Lower lobe of right lung (tissue), 2 donors: ENCODE results near the gene ADISSP. TPM values are rescaled to one million over a fixed set of nuclear protein-coding genes. Genes with fewer than 3 reads are reported as not detected.
A peak's percentile ranks its signal among the peaks of the same experiment; 100 is the strongest.

Experiments
- ATAC-seq, 2 donors: fragments of 200-7000 bp; cut with Tn5 transposase; one replicate each; pipeline ENCODE4 v1.9.1; 2020 to 2022; ENCODE audit warnings: mild to moderate bottlenecking in 2 of 2, moderate library complexity in 2 of 2
- DNase-seq: peaks from one replicate; pipeline ENCODE4 v3.0.0-alpha.2; 2020
- H3K27ac ChIP-seq: fragments of 200-600 bp; one replicate; pipeline ENCODE4 v1.8.0; 2022
- H3K27me3 ChIP-seq: fragments of 200-600 bp; one replicate; pipeline ENCODE4 v1.8.0; 2022; ENCODE audit warnings: low read depth
- H3K36me3 ChIP-seq: fragments of 200-600 bp; one replicate; pipeline ENCODE4 v1.8.0; 2022; ENCODE audit warnings: mild to moderate bottlenecking
- H3K4me1 ChIP-seq: fragments of 200-600 bp; one replicate; pipeline ENCODE4 v1.8.0; 2022
- H3K4me3 ChIP-seq: fragments of 200-600 bp; one replicate; pipeline ENCODE4 v1.8.0; 2022; ENCODE audit warnings: mild to moderate bottlenecking
- H3K9me3 ChIP-seq: fragments of 200-600 bp; one replicate; pipeline ENCODE4 v1.8.0; 2022
- intact Hi-C: fragments of 100-400 bp; cut with DNase I; formaldehyde crosslinking; loops from one replicate; pipeline ENCODE4 v1.11.0; 2022
- total RNA-seq: library from RNA; stranded (reverse); fragmentation: NEBNext Ultra II Directional; extraction: Animal tissue kit (Norgen Biotek cat#: 25700); gene quantifications from one replicate; pipeline ENCODE4 v1.2.1, GENCODE V29; 2021
- TF ChIP-seq, protein P1 (sequence below): fragments of 200-600 bp; IDR thresholded peaks from one replicate; pipeline ENCODE4 v1.8.0; 2022; ENCODE audit warnings: antibody characterized with exemption, mild to moderate bottlenecking
- donor health status: DM: no; HTN: yes; CAD: no; lungs with severe emphysema.

ADISSP gene
- total RNA-seq, 1 donor from 2014 or later, result 33.2 TPM

DNA sequence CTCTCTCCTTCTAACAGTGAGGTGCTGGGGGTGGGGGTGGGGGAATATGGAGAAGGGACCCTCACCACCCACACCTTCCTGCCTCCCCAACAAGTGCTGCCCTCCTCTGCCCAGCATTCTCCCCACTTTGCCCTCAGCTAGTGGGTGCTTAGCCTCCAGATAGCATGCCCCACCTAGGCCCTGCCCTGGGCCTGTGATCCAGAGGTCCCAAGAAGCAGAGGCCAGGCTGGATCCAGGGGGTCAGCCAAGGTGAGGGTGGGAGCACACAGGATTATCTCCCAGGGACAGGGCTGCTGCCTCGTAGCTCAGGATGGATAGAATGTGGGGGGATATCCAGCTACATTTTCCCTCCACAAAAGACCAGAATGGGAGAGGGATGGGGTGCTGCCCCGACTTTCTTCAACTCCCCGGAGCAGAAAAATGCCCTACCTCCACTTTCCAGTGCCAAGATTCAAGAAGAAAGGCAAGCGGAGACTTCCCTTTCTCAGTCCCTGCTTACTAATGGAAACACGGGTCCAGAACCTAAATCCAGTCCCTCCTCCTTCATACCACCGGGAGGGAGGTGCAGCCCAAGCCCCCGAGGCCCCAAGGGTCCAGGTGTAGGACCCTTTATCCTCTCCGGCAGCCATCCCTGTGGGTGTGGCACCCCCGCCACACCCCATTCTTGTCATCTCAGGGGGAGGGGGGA, 987 bp downstream of the ADISSP start:
- Histone ChIP-seq H3K27ac (no peak overlapping the region), H3K4me3 (peak overlapping the region; percentile 65), H3K9me3 (no peaks in the 10 kb centered on the region), H3K27me3 (no peaks in the 10 kb centered on the region), H3K36me3 (peaks cover 5% of the 10 kb centered on the region), H3K4me1 (peaks cover 49% of the 10 kb centered on the region)
- intact Hi-C loops, result no loop called here
- TF ChIP-seq, protein P1, sequence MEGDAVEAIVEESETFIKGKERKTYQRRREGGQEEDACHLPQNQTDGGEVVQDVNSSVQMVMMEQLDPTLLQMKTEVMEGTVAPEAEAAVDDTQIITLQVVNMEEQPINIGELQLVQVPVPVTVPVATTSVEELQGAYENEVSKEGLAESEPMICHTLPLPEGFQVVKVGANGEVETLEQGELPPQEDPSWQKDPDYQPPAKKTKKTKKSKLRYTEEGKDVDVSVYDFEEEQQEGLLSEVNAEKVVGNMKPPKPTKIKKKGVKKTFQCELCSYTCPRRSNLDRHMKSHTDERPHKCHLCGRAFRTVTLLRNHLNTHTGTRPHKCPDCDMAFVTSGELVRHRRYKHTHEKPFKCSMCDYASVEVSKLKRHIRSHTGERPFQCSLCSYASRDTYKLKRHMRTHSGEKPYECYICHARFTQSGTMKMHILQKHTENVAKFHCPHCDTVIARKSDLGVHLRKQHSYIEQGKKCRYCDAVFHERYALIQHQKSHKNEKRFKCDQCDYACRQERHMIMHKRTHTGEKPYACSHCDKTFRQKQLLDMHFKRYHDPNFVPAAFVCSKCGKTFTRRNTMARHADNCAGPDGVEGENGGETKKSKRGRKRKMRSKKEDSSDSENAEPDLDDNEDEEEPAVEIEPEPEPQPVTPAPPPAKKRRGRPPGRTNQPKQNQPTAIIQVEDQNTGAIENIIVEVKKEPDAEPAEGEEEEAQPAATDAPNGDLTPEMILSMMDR, result no peak
- DNase-seq (peak; percentile 42), ATAC-seq (no peak)

DNA sequence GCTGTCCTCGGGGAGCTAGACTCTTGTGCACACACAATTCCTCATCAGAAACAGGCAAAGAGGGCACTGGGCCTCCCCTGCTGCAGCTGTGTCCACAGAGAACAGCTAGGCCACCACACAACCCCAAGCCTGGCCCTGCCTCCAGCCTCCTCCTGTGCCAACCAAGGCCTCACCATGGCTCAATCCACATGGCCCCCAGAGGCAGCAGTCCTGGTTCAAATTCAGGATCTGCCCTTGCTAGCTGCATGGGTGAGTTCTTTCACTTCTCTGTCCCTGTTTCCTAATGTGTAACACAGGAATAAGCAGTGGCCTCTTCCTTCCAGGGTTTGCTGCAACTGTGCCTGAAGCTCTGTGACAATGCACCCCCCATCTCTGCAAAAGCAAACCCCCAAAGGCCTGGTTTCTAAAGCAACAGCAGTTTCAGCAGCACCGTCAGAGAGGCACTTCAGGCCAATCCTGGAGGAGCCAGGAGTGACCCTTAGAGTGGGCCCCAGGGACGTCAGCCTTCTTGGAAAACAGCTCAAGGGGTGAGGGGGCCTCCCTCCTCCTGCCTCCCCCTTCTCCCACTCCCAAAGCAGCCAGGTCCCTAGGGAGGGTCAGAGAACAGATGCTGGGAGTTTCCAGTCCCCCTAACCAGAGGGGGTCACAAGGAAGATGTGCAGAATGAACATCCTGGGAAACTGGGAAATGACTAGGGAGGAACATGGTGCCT, 2.2 kb downstream of the ADISSP start:
- Histone ChIP-seq H3K4me3 (no peak overlapping the region), H3K27ac (no peak overlapping the region), H3K9me3 (no peaks in the 10 kb centered on the region), H3K36me3 (peaks cover 5% of the 10 kb centered on the region), H3K4me1 (peaks cover 49% of the 10 kb centered on the region), H3K27me3 (no peaks in the 10 kb centered on the region)
- TF ChIP-seq, protein P1, result no peak
- ATAC-seq (no peak), DNase-seq (peak; percentile 48)
- intact Hi-C loops, result no loop called here

DNA sequence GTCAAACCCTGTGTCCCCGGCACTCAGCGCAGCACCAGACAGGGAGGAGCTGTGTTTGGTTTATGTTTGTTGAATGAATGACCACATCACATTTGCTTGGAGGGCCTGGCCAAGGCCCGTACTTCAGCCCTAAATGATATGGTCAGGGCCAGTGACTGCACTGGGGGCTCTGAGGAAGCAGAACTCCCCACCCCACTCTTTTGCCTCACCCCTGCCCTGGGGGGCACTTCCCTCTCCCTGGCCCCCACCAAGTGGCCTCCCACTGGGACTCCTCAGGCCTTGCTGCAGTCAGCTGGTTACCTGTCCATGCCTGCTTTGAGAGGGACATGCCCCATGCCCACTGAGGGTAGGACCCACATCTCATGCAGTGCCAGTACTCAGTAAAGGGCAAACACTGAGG, 2.9 kb downstream of the ADISSP start:
- TF ChIP-seq, protein P1, result no peak
- DNase-seq (peak; percentile 32), ATAC-seq (no peak)
- Histone ChIP-seq H3K36me3 (peaks cover 5% of the 10 kb centered on the region), H3K27ac (no peak overlapping the region), H3K9me3 (no peaks in the 10 kb centered on the region), H3K4me1 (peaks cover 49% of the 10 kb centered on the region), H3K27me3 (no peaks in the 10 kb centered on the region), H3K4me3 (no peak overlapping the region)
- intact Hi-C loops, result no loop called here

DNA sequence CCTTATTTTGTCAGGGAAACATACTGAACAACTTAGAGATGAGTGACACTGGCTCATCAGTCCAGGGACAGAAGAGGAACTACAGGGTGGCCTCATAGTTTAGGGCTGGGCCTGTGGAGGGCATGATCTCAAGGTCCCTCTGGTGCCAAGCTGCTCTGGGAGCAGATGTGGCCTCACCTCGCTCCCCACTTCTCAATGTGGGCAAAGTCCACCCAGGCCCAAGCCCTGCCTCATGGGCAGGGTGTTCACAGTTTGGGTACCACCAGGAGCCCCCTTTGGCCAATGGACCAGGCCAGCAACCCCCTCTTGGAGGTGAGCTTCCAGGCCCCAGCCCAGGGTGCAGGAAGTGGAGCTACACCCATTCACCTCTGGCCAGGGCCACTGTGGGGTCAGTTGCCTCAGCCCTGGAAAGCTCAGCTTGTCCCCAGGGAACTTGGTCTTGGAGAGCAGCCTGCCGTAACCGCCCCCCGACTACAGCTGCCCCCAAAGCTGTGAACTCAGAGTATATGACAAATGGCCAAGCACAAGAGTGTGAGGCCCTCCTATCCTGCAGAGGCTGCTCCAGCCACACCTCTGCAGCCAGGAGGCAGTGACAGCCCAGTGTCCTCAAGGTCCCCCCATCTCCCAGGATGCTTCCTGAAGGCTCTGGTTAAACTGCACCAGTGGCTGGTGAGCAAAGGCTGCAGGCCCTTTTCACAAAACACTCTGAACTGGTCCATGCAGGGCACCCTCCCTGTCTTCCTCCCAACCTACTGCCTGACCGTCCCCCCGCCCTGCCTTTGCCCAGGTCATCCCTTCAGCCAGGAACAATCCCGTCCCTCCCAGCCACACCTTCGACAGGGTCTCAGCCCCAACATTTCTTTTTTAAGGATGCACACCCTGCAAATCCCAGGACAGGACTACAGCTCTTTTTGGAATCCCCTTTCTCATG, 3.6 kb downstream of the ADISSP start:
- TF ChIP-seq, protein P1, result no peak
- H3K9me3 ChIP-seq, result no peaks in the 10 kb centered on the region
- peaks cover 5% of the 10 kb centered on the region for H3K36me3 ChIP-seq
- no peak overlapping the region for H3K4me3 ChIP-seq
- peaks cover 47% of the 10 kb centered on the region for H3K4me1 ChIP-seq
- no peak overlapping the region for H3K27ac ChIP-seq
- H3K27me3 ChIP-seq, result no peaks in the 10 kb centered on the region
- intact Hi-C loops, result no loop called here
- DNase-seq (peak; percentile 35), ATAC-seq (no peak)

DNA sequence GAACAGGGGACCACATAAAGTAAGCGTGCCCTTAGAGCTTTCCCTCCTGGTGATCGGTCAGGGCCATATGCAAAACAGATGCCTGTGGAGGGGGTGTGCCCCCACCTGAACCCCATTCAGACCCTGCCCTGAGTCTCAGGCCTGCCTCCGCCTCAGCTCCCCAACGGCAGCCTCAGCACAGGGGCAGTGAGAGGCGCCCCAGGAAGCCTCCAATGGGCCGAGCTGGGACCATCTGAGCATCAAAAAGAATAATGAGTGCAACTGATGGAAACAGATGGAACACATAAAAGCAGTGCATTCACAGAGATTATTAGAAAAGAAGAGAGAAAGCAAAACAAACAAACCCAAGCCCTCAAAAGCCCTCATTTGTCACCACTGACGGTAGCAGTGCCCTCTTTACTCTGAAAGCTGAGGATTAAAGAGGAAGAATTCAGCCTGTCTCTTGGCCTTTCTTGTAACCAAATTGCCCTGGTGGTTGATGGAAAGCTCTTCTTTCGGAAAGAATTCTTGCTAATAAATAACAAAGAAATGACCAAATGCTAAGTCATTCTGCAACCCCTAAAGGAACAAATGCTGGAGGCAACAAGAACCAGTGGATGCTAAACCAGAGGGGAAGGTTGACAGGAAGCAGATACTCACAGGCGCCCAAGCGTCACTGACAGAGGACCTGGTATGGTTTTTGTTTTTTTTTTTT, 6.8 kb downstream of the ADISSP start:
- DNase-seq (no peak), ATAC-seq (no peak)
- H3K9me3 ChIP-seq, result no peaks in the 10 kb centered on the region
- no peak overlapping the region for H3K27ac ChIP-seq
- H3K4me1 ChIP-seq, result peaks cover 24% of the 10 kb centered on the region
- H3K27me3 ChIP-seq, result no peaks in the 10 kb centered on the region
- no peak overlapping the region for H3K4me3 ChIP-seq
- TF ChIP-seq, protein P1, result no peak
- H3K36me3 ChIP-seq, result peaks cover 13% of the 10 kb centered on the region
- intact Hi-C loops, result no loop called here
